D341Med (cell line): Measurements from ENCODE around the gene GDPD1.
A peak's percentile ranks its signal among the peaks of the same experiment; 100 is the strongest.
"Not testable (repeated sequence)": the region's sequence is repeated elsewhere in the genome, so short reads cannot be mapped to it uniquely, and the experiment has no call there.

Experiments
- DNase-seq: peaks from one replicate; pipeline ENCODE4 v3.0.0; 2012; ENCODE audit warnings: low spot score

Gene GDPD1

GRCh38 chr17:59244081-59244480 lies 23.8 kb downstream of the GDPD1 start:
- no peak for DNase-seq

- no peak for DNase-seq
Observed at GRCh38 chr17:59254742-59255141, 34.4 kb downstream of the GDPD1 start.

- DNase-seq = no peak
Observed at GRCh38 chr17:59257101-59257500, 36.8 kb downstream of the GDPD1 start.

- no peak for DNase-seq
Observed at GRCh38 chr17:59260722-59261121, 40.4 kb downstream of the GDPD1 start.

- DNase-seq = no peak
Observed at GRCh38 chr17:59266745-59267144, 46.4 kb downstream of the GDPD1 start.

GRCh38 chr17:59267776-59268175 lies 47.5 kb downstream of the GDPD1 start:
- DNase-seq = no peak

GRCh38 chr17:59275618-59276017 lies 55.3 kb downstream of the GDPD1 start:
- DNase-seq = no peak

- no peak for DNase-seq
Observed at GRCh38 chr17:59277031-59277430, 56.7 kb downstream of the GDPD1 start.

- no peak for DNase-seq
Observed at GRCh38 chr17:59278406-59278805, 58.1 kb downstream of the GDPD1 start.

- DNase-seq = no peak
Observed at GRCh38 chr17:59284317-59284716, 64.0 kb downstream of the GDPD1 start.

GRCh38 chr17:59287452-59287851 lies 67.1 kb downstream of the GDPD1 start:
- DNase-seq = no peak

GRCh38 chr17:59287891-59288290 lies 67.6 kb downstream of the GDPD1 start:
- no peak for DNase-seq

GRCh38 chr17:59289981-59290301 lies 69.6 kb downstream of the GDPD1 start:
- DNase-seq = no peak

- not testable (repeated sequence) for DNase-seq
Observed at GRCh38 chr17:59290302-59290998, 70.1 kb downstream of the GDPD1 start.

- no peak for DNase-seq
Observed at GRCh38 chr17:59292174-59292523, 71.8 kb downstream of the GDPD1 start.

- no peak for DNase-seq
Observed at GRCh38 chr17:59296190-59296589, 75.9 kb downstream of the GDPD1 start.

- DNase-seq = no peak
Observed at GRCh38 chr17:59298521-59298920, 78.2 kb downstream of the GDPD1 start.

GRCh38 chr17:59299400-59300092 lies 79.2 kb downstream of the GDPD1 start:
- no peak for DNase-seq

GRCh38 chr17:59300941-59301340 lies 80.6 kb downstream of the GDPD1 start:
- no peak for DNase-seq

- no peak for DNase-seq
Observed at GRCh38 chr17:59304811-59305210, 84.5 kb downstream of the GDPD1 start.

- DNase-seq = no peak
Observed at GRCh38 chr17:59310263-59310920, 90.1 kb downstream of the GDPD1 start.

- peak; percentile 79 for DNase-seq
Observed at GRCh38 chr17:59311051-59311468, 90.7 kb downstream of the GDPD1 start.

- not testable (repeated sequence) for DNase-seq
Observed at GRCh38 chr17:59311521-59311920, 91.2 kb downstream of the GDPD1 start.
